Mucosa of rectum (tissue), 2 donors: ENCODE measurements around the gene TCF4.

Experiments used
- H3K27ac ChIP-seq, 2 donors: one replicate each; pipeline ENCODE4 v1.7.0; 2013; ENCODE audit warnings: inconsistent platforms in 2 of 2, low read depth in 2 of 2, low read length in 2 of 2
- H3K27me3 ChIP-seq, 2 donors: one replicate each; pipeline ENCODE4 v1.7.0; 2013; ENCODE audit warnings: low read length in 2 of 2; ENCODE audit not compliant: control insufficient read depth in 2 of 2, insufficient read depth in 2 of 2
- H3K36me3 ChIP-seq, 2 donors: one replicate each; pipeline ENCODE4 v1.7.0; 2013; ENCODE audit warnings: low read length in 2 of 2; ENCODE audit not compliant: control insufficient read depth in 2 of 2, insufficient read depth in 2 of 2
- H3K4me1 ChIP-seq, 2 donors: one replicate each; pipeline ENCODE4 v1.7.0; 2013; ENCODE audit warnings: low read length in 2 of 2, mild to moderate bottlenecking in 1 of 2; ENCODE audit not compliant: control insufficient read depth in 2 of 2, insufficient read depth in 2 of 2
- H3K4me3 ChIP-seq, 2 donors: one replicate each; pipeline ENCODE4 v1.7.0; 2013; ENCODE audit warnings: low read length in 2 of 2
- H3K9ac ChIP-seq, 2 donors: one replicate each; pipeline ENCODE4 v1.7.0; 2013; ENCODE audit warnings: low read length in 2 of 2, low read depth in 1 of 2, mild to moderate bottlenecking in 1 of 2
- H3K9me3 ChIP-seq, 2 donors: one replicate each; pipeline ENCODE4 v1.7.0; 2013; ENCODE audit warnings: low read length in 2 of 2; ENCODE audit not compliant: control insufficient read depth in 2 of 2
- donor health status: healthy.
- donor health status: Normal muscosa, but diverticular disease.

TCF4 gene

GRCh38 chr18:55251254-55251971 lies 336.6 kb downstream of the TCF4 start:
- Histone ChIP-seq H3K27me3 (no peaks in the 10 kb centered on the region), H3K9ac (no peak overlapping the region), H3K4me1 (peaks cover 0 to 2% of the 10 kb centered on the region in 2 donors), H3K9me3 (no peaks in the 10 kb centered on the region), H3K4me3 (peak overlapping the region in 1 of 2 donors; percentile 2), H3K36me3 (peaks cover 0 to 9% of the 10 kb centered on the region in 2 donors), H3K27ac (no peak overlapping the region)

- Histone ChIP-seq H3K27ac (no peak overlapping the region), H3K9me3 (no peaks in the 10 kb centered on the region), H3K9ac (no peak overlapping the region), H3K36me3 (peaks cover 0 to 9% of the 10 kb centered on the region in 2 donors), H3K4me1 (peaks cover 0 to 2% of the 10 kb centered on the region in 2 donors), H3K4me3 (no peak overlapping the region), H3K27me3 (no peaks in the 10 kb centered on the region)
Observed at GRCh38 chr18:55250768-55251173, 337.2 kb downstream of the TCF4 start.

- Histone ChIP-seq H3K27me3 (no peaks in the 10 kb centered on the region), H3K27ac (no peak overlapping the region), H3K9ac (no peak overlapping the region), H3K4me3 (no peak overlapping the region), H3K4me1 (peaks cover 0 to 2% of the 10 kb centered on the region in 2 donors), H3K9me3 (no peaks in the 10 kb centered on the region), H3K36me3 (peaks cover 0 to 8% of the 10 kb centered on the region in 2 donors)
Observed at GRCh38 chr18:55249550-55249949, 338.4 kb downstream of the TCF4 start.

GRCh38 chr18:55248495-55248894 lies 339.5 kb downstream of the TCF4 start:
- Histone ChIP-seq H3K27me3 (no peaks in the 10 kb centered on the region), H3K4me1 (peaks cover 0 to 2% of the 10 kb centered on the region in 2 donors), H3K9ac (no peak overlapping the region), H3K27ac (no peak overlapping the region), H3K4me3 (no peak overlapping the region), H3K36me3 (no peaks in the 10 kb centered on the region), H3K9me3 (no peaks in the 10 kb centered on the region)

- Histone ChIP-seq H3K4me1 (peaks cover 0 to 2% of the 10 kb centered on the region in 2 donors), H3K36me3 (no peaks in the 10 kb centered on the region), H3K9ac (no peak overlapping the region), H3K9me3 (no peaks in the 10 kb centered on the region), H3K27ac (no peak overlapping the region), H3K27me3 (no peaks in the 10 kb centered on the region), H3K4me3 (no peak overlapping the region)
Observed at GRCh38 chr18:55247032-55247431, 341.0 kb downstream of the TCF4 start.

GRCh38 chr18:55246278-55246677 lies 341.7 kb downstream of the TCF4 start:
- Histone ChIP-seq H3K27me3 (no peaks in the 10 kb centered on the region), H3K4me3 (no peak overlapping the region), H3K4me1 (peaks cover 0 to 2% of the 10 kb centered on the region in 2 donors), H3K27ac (no peak overlapping the region), H3K9me3 (no peaks in the 10 kb centered on the region), H3K9ac (no peak overlapping the region), H3K36me3 (no peaks in the 10 kb centered on the region)

- Histone ChIP-seq H3K27ac (no peak overlapping the region), H3K9ac (no peak overlapping the region), H3K27me3 (no peaks in the 10 kb centered on the region), H3K4me1 (peaks cover 0 to 2% of the 10 kb centered on the region in 2 donors), H3K4me3 (no peak overlapping the region), H3K9me3 (no peaks in the 10 kb centered on the region), H3K36me3 (no peaks in the 10 kb centered on the region)
Observed at GRCh38 chr18:55245211-55245614, 342.8 kb downstream of the TCF4 start.

GRCh38 chr18:55244546-55244945 lies 343.4 kb downstream of the TCF4 start:
- no peaks in the 10 kb centered on the region for H3K36me3 ChIP-seq

GRCh38 chr18:55243857-55244256 lies 344.1 kb downstream of the TCF4 start:
- Histone ChIP-seq H3K4me1 (no peaks in the 10 kb centered on the region), H3K27me3 (no peaks in the 10 kb centered on the region), H3K9ac (no peak overlapping the region), H3K9me3 (no peaks in the 10 kb centered on the region), H3K4me3 (no peak overlapping the region), H3K36me3 (no peaks in the 10 kb centered on the region), H3K27ac (no peak overlapping the region)

More at GRCh38 chr18:55244546-55244945, 343.4 kb downstream of the TCF4 start:
- no peak overlapping the region for H3K4me3 ChIP-seq
- H3K4me1 ChIP-seq = peaks cover 0 to 2% of the 10 kb centered on the region in 2 donors
- H3K9me3 ChIP-seq = no peaks in the 10 kb centered on the region
- no peaks in the 10 kb centered on the region for H3K27me3 ChIP-seq
- H3K27ac ChIP-seq = peak overlapping the region in 1 of 2 donors; percentile 34
- no peak overlapping the region for H3K9ac ChIP-seq

- H3K27me3 ChIP-seq = no peaks in the 10 kb centered on the region
- no peaks in the 10 kb centered on the region for H3K9me3 ChIP-seq
- H3K4me1 ChIP-seq = no peaks in the 10 kb centered on the region
- no peaks in the 10 kb centered on the region for H3K36me3 ChIP-seq
- peak overlapping the region in 1 of 2 donors; percentile 17 for H3K27ac ChIP-seq
- H3K4me3 ChIP-seq = no peak overlapping the region
- no peak overlapping the region for H3K9ac ChIP-seq
Observed at GRCh38 chr18:55243255-55243654, 344.7 kb downstream of the TCF4 start.
